GM19372 (cell line): ENCODE results near the gene INSIG2.

Source experiments
- ATAC-seq: cut with Tn5 transposase; IDR thresholded peaks from one replicate; pipeline ENCODE4 v1.9.1; 2021; ENCODE audit warnings: mild to moderate bottlenecking, low read depth, moderate library complexity; ENCODE audit not compliant: unreplicated experiment

INSIG2 gene

DNA sequence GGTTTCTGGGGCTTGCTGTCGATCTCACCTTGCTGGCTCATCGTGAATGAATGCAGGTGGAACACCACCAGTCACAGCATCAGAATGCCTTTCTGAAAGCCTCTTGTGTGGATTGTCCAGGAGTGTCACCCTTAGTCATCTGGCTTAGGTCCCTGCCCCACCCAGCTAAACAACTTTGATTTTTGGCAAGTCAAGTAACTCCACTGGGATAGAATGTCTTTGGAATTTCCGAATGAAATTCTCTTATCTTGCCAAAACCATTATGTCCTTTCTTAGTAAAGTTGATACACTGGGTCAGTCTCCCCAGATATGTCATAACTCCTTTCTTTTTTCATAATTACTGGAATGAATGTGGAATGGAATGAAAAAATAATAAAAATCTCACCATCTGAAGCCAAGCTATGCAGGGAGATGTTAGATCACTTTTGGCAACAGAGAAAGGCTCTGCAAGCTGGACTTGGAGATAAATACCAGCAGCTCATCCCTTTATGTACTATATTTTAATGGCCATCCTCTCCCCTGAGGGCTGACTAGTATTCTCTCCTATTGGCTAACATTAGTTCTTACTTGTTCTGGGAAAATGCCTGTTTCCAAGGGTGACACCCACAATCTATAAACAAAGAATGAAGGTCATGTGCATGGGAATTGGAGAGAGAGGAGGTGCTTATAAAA lies 35.4 kb downstream of the INSIG2 start:
- ATAC-seq: no peak

GRCh38 chr2:118124288-118124891 lies 36.1 kb downstream of the INSIG2 start:
- ATAC-seq: no peak

DNA sequence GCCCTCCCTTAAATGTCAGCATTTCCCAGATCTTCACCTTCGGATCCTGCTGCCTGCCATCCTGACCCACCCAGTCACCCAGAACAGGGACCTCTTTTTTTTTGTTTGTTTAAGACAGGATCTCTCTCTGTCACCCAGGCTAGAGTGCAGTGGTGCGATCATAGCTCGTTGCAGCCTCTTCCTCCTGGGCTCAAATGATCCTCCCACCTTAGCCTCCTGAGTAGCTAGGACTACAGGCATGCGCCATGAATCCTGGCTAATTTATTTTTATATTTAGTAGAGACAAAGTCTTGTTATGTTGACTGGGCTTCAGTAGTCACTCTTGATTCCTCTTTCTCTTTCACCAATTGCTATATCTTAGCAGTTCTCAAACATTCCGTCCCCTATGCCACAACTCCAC lies 39.0 kb downstream of the INSIG2 start:
- ATAC-seq: no peak

- ATAC-seq: no peak
Measured at GRCh38 chr2:118128826-118129225, 40.6 kb downstream of the INSIG2 start.

- ATAC-seq: no peak
Measured at GRCh38 chr2:118130385-118130784, 42.1 kb downstream of the INSIG2 start.

GRCh38 chr2:118131771-118132170 lies 43.5 kb downstream of the INSIG2 start:
- ATAC-seq: no peak

DNA sequence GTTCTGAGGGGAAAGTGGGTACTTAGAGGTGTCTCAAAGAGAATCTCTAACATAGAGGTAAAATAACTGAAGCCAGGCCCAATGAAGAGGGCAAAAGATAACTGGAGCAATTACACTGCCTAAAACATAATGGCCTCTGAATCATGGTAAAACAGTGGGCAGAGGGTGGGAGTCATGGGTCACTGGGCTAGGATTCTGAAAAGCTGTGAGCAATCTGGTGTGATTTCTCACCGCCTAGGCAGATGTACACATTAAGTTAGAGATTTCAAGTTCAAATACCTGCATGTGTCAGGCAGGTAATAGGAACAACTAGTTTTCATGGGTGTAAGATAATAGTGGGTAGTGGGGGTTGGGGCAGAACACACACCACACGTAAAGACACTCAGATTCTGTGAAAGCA lies 45.6 kb downstream of the INSIG2 start:
- ATAC-seq: no peak

DNA sequence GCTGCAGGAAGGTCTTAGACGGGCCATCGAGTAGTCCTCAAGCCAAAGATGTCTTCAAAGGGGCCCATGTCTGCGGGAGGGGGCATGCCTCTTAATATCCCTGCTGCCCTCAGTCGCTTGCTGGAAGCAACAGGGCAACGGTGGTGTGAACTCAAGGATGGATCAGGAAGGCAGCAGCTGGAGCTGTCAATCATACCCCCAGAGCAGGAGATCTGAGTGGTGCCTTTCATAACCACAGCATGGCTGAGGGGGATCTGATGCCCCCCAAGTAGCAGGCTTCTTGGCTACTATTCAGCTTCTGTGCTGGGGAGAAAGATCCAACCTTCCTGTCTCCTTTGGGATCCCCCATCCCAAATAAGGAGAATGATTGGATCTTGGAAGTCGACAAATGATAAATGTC lies 46.4 kb downstream of the INSIG2 start:
- ATAC-seq: no peak

- ATAC-seq: no peak
Measured at GRCh38 chr2:118145207-118145606, 56.9 kb downstream of the INSIG2 start.

DNA sequence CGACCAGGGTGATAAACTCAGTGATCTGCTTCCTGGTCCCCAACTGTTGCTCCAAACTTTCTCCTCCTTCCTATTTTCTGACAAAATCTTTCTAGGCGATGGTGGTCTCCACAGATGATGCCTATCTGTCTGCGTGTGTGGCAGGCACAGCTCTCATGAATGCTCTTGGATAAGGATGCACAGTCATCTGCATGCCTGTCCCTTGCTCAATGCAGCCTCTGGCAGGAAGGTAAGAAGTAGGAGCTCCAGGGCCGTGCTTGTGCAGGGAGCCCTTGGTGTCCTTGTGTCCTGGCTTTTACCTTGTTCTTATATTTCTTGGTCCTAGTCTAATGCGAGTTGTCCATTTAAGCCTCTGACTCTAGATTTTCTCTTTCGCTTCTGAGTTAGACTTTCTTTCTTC lies 57.5 kb downstream of the INSIG2 start:
- no peak for ATAC-seq

- no peak for ATAC-seq
Measured at GRCh38 chr2:118146315-118147283, 58.3 kb downstream of the INSIG2 start.

DNA sequence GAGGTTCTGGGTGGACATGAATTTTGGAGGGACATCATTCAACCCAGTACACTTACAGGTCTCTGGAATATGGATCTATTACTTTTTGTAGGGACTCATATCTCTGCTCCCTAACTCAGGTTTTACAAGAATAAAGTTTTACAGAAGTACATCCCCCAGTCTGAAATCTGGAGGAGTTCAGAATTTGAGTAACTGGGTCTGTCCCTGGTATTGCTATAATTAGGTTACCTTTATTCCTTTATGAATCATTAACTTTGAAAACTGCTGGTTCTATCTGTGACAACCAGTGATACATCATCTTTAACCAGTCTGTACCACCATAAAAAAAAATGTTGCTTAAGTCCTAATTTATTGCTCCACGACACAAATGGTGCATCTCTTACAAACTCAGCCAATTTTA lies 59.9 kb downstream of the INSIG2 start:
- ATAC-seq: no peak

- ATAC-seq: no peak
Measured at GRCh38 chr2:118148809-118149208, 60.5 kb downstream of the INSIG2 start.

DNA sequence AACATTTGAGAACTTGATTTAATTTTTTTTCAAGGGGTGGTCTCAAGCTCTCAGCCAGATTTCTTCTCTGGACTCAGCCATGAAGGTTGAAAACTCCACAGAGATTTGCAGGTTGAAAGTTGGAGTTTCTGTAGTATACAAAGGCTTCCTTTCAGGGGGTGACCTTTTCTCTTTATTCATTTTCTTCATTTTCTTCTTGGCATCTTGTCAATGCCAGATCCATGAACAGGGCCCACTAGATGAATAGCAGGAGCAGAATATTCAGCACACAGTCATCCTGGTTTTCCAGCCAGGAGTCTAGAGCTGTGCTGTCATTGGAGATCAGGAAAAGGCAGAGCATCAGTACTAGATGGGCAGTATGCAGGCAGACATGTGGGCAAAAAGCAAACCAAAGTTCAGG lies 62.0 kb downstream of the INSIG2 start:
- ATAC-seq: no peak

DNA sequence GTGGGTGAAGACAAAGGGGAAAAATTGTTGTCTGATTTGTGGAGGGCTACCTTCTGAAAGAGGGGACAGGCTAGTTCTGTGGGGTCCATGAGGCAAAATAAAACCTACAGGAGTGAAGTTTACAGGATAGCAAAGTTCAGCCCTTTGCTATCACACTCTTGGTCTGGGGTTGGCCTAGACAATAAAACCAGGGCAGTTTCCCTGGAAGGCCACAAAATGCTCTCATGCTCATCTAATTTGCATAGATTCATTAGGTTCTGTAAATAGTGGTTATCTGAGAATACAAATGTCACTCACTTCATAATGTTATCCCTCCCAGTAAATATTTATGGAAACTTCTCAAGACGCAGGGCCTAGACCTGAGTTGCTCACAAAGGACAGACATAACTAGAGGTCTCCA lies 63.6 kb downstream of the INSIG2 start:
- ATAC-seq: no peak

- no peak for ATAC-seq
Measured at GRCh38 chr2:118153433-118153832, 65.2 kb downstream of the INSIG2 start.

DNA sequence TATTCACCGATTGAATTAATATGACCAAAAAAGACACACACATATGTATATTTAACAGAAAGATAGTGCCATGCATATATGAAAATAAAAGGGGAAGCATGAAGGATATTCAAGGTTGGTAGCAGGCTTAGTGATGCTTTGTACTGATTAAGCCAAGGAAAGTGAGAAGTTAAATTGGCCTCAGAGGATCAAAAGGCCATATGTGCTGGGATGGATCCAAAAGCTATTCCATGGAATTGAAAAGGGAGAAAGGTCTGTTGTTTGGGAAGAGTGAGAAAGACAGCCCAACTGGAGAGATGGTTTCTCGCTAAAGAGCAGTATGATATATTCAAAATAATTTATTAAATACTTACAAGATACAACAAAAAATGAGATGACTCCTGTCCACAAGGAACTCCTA lies 65.9 kb downstream of the INSIG2 start:
- ATAC-seq: no peak
